ENCODE measurements around the gene CAMTA1. TPM values are rescaled to one million over a fixed set of nuclear protein-coding genes. Genes with fewer than 3 reads are reported as not detected.
"Not testable (repeated sequence)": the region's sequence is repeated elsewhere in the genome, so short reads cannot be mapped to it uniquely, and the experiment has no call there.

Gene CAMTA1
- total RNA-seq, 1 donor from 2014 or later: 81.6 TPM

DNA sequence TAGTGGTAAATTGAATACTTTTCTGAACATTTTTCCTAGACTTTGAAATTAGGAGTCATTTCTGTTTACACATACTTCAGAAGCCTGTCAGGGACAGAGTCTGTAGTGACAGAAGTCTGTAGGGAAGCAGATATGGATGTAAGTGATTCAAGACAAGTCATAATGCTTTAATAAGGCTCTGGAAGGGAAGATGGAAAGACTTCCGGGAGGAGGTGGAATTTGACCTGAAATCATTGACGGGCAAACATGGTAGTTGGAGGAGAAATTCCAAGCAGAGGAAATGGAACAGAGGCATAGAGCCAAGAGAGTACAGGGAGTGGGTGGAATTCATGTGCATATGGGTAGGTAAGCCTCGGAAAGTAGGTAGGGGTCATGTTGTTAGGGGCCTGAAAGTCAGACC lies 22.5 kb downstream of the CAMTA1 start:
- TF ChIP-seq, protein P1, sequence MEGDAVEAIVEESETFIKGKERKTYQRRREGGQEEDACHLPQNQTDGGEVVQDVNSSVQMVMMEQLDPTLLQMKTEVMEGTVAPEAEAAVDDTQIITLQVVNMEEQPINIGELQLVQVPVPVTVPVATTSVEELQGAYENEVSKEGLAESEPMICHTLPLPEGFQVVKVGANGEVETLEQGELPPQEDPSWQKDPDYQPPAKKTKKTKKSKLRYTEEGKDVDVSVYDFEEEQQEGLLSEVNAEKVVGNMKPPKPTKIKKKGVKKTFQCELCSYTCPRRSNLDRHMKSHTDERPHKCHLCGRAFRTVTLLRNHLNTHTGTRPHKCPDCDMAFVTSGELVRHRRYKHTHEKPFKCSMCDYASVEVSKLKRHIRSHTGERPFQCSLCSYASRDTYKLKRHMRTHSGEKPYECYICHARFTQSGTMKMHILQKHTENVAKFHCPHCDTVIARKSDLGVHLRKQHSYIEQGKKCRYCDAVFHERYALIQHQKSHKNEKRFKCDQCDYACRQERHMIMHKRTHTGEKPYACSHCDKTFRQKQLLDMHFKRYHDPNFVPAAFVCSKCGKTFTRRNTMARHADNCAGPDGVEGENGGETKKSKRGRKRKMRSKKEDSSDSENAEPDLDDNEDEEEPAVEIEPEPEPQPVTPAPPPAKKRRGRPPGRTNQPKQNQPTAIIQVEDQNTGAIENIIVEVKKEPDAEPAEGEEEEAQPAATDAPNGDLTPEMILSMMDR (IDR thresholded peaks at IDR 0.05): no peak
- Mint-ChIP-seq H3K27me3 (ENCODE audit: unreplicated experiment) (no peaks in the 10 kb centered on the region), H3K4me3 (ENCODE audit: unreplicated experiment) (no peak overlapping the region), H3K36me3 (ENCODE audit: unreplicated experiment) (no peaks in the 10 kb centered on the region), H3K27ac (ENCODE audit: unreplicated experiment) (no peak overlapping the region), H3K9me3 (ENCODE audit: unreplicated experiment) (no peaks in the 10 kb centered on the region), H3K4me1 (ENCODE audit: unreplicated experiment) (peaks cover 17% of the 10 kb centered on the region)
- no peak for DNase-seq (ENCODE audit: extremely low spot score, unreplicated experiment)

DNA sequence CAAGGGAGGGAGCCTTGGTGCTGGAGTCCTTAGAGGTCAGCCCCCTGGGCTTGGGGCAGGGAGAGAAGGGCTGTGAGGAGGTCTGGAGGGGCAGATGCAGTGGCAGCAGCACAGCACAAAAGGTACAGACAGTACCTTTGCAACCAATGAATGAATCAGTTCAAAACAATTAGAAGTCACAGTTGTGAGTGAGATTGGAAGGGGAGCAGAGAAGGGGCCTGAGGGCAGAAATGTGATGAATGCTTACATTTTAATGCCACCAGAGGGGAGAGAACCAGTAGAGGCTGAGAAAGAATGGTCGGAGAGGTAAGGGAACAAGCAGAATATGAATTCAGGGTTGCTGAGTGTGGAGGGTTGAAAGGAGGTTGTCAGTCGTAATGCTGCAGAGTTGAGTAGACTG lies 24.2 kb downstream of the CAMTA1 start:
- DNase-seq (ENCODE audit: extremely low spot score, unreplicated experiment): no peak
- Mint-ChIP-seq H3K27ac (ENCODE audit: unreplicated experiment) (no peak overlapping the region), H3K36me3 (ENCODE audit: unreplicated experiment) (no peaks in the 10 kb centered on the region), H3K4me1 (ENCODE audit: unreplicated experiment) (peaks cover 10% of the 10 kb centered on the region), H3K27me3 (ENCODE audit: unreplicated experiment) (no peaks in the 10 kb centered on the region), H3K9me3 (ENCODE audit: unreplicated experiment) (no peaks in the 10 kb centered on the region), H3K4me3 (ENCODE audit: unreplicated experiment) (no peak overlapping the region)
- TF ChIP-seq, protein P1 (IDR thresholded peaks at IDR 0.05): no peak

DNA sequence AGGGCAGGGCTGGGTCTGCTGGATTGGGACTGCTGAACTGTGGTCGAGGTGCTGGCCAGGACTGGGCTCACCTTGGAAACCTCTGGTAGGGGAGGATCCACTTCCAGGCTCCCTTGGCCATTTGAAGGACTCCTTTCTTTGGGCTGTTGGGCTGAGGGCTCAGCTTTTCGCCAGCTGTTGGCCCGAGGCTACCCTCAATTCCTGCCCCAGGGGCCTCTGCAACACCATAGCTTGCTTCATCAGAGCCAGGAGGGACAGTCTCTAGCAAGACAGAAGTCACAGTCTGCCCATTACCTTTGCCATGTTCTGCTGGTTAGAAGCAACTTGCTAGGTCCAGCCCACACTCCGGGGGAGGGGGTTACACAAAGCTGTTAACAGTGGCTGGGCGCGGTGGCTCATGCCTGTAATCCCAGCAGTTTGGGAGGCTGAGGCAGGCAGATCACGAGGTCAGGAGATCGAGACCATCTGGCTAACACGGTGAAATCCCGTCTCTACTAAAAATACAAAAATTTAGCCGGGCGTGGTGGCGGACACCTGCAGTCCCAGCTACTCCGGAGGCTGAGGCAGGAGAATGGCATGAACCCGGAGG lies 25.0 kb downstream of the CAMTA1 start:
- not testable (repeated sequence) for H3K27me3 Mint-ChIP-seq (ENCODE audit: unreplicated experiment); H3K4me3 Mint-ChIP-seq (ENCODE audit: unreplicated experiment); DNase-seq (ENCODE audit: extremely low spot score, unreplicated experiment); H3K4me1 Mint-ChIP-seq (ENCODE audit: unreplicated experiment); H3K27ac Mint-ChIP-seq (ENCODE audit: unreplicated experiment); H3K36me3 Mint-ChIP-seq (ENCODE audit: unreplicated experiment); H3K9me3 Mint-ChIP-seq (ENCODE audit: unreplicated experiment)

DNA sequence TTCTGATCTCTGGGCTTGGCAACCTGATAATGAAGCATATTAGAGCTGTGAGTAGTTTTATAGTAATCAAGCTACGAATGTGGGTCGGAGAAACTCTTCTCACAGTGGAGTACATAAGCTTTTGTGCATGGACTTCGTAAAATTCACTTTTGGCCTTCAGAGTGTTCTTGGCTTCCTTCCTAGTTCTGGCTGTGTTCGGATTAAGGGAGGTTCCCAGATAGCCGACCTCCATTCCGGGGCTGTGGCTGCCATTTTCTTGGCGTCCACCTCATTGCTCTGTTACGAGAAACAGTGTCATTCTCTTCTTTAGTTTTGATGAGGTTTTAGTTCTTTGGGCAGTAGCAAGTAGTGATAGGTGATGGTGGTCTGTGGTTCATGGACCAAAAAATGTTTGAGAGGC lies 26.3 kb downstream of the CAMTA1 start:
- TF ChIP-seq, protein P1 (IDR thresholded peaks at IDR 0.05): no peak
- H3K4me1 Mint-ChIP-seq (ENCODE audit: unreplicated experiment): peaks cover under 1% of the 10 kb centered on the region

DNA sequence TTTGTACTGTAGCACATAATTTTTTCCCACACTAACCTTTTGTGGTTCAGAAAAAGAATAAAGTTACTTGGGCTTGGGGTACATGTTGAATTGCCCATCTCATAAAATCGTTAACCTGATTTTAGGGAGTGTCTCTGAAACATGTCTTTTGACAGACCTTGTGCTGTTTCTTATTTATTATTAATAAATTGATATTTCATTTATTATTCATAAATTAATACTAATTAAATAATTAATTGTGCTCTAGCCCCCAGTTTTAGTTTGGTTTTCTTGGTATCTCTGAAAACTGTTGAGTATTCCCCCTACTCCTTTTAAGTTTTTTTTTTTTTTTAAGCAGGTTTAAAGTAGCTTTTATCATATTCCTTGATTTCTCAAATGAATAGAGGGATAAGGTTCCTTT lies 27.9 kb downstream of the CAMTA1 start:
- TF ChIP-seq, protein P1 (IDR thresholded peaks at IDR 0.05): no peak
- Mint-ChIP-seq H3K36me3 (ENCODE audit: unreplicated experiment) (no peaks in the 10 kb centered on the region), H3K27me3 (ENCODE audit: unreplicated experiment) (no peaks in the 10 kb centered on the region), H3K4me3 (ENCODE audit: unreplicated experiment) (no peak overlapping the region), H3K4me1 (ENCODE audit: unreplicated experiment) (peaks cover 6% of the 10 kb centered on the region), H3K27ac (ENCODE audit: unreplicated experiment) (no peak overlapping the region), H3K9me3 (ENCODE audit: unreplicated experiment) (no peaks in the 10 kb centered on the region)
- no peak for DNase-seq (ENCODE audit: extremely low spot score, unreplicated experiment)

More for the DNA sequence above, 26.3 kb downstream of the CAMTA1 start:
- Mint-ChIP-seq H3K4me3 (ENCODE audit: unreplicated experiment) (no peak overlapping the region), H3K27ac (ENCODE audit: unreplicated experiment) (no peak overlapping the region), H3K27me3 (ENCODE audit: unreplicated experiment) (no peaks in the 10 kb centered on the region), H3K36me3 (ENCODE audit: unreplicated experiment) (no peaks in the 10 kb centered on the region), H3K9me3 (ENCODE audit: unreplicated experiment) (no peaks in the 10 kb centered on the region)
- no peak for DNase-seq (ENCODE audit: extremely low spot score, unreplicated experiment)

DNA sequence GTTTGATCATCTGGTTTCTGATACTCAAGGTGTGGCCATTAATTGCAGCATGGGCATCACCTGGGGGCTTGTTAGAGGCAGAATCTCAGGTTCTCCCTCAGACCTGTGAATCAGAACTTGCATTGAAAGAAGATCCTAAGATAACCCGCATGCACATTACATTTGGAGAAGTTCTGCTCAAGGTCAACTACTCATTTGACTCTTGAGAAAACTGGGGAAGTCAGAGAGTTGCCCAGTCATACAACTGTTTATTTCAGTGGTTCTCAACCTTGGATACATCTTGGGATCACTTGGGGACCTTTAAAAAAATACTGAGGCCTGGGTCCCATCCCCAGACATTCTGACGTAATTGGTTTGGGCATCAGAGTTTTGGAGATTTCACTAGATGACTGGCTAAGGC lies 30.5 kb downstream of the CAMTA1 start:
- no peak for DNase-seq (ENCODE audit: extremely low spot score, unreplicated experiment)
- no peaks in the 10 kb centered on the region for H3K27me3 Mint-ChIP-seq (ENCODE audit: unreplicated experiment)
- no peak overlapping the region for H3K27ac Mint-ChIP-seq (ENCODE audit: unreplicated experiment)
- TF ChIP-seq, protein P1 (IDR thresholded peaks at IDR 0.05): no peak
- H3K9me3 Mint-ChIP-seq (ENCODE audit: unreplicated experiment): no peaks in the 10 kb centered on the region
- H3K4me3 Mint-ChIP-seq (ENCODE audit: unreplicated experiment): no peak overlapping the region
- peaks cover 2% of the 10 kb centered on the region for H3K36me3 Mint-ChIP-seq (ENCODE audit: unreplicated experiment)
- H3K4me1 Mint-ChIP-seq (ENCODE audit: unreplicated experiment): peaks cover 16% of the 10 kb centered on the region
